Measurements from ENCODE around the gene TRIM7. TPM values are rescaled to one million over a fixed set of nuclear protein-coding genes. Genes with fewer than 3 reads are reported as not detected.
A peak's percentile ranks its signal among the peaks of the same experiment; 100 is the strongest.
"Not testable (repeated sequence)": the region's sequence is repeated elsewhere in the genome, so short reads cannot be mapped to it uniquely, and the experiment has no call there.

The TRIM7 gene
- total and polyA plus RNA-seq, 8 donors, result 0.45 to 20.4 (median 3.4) TPM; not detected in 1

DNA sequence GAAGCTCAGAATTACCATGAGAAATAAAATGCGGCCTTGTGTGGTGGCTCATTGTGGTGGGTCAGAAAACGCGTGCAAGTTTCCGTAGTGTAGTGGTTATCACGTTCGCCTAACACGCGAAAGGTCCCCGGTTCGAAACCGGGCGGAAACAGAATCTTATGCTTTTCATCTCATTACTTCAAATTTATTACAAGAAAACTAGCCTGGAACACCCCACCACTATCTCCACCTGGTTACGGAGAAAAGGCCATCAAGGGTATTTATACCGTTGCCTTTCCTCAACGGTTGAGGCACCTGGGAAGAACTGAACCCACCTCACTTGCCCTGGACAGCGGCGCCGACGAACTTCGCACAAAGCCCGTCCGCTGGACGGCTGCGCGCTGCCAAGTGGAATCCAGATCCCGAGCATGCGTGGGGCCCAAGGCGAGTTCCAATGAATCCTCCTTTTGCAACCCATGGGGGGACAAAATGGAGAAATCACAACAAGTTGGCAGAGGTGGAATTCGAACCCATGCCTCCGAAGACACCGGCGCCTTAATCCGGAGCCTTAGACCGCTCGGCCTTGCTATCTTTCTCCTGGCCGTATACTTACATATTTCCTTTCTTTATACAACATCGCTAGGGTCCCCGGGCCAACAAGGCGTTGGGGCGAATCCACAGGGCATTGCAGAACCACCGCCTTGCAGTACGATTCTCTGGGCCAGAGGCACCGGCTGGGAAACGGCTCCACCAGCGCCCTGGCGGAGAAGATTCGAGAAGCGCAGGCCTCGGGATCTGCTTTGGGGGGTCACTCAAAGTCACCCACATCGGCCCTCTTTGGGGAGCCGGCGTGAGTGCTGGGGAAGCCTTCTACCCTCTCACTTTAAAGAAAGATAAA lies 40.7 kb downstream of the TRIM7 start:
- WGBS, 5 donors, result 16 to 18% (median 18%) methylated on average over 24 to 50 of the region's 52 CpGs
- Histone ChIP-seq H3K27ac (no peak overlapping the region), H3K36me3 (no peaks in the 10 kb centered on the region), H3K9me3 (no peaks in the 10 kb centered on the region), H3K4me1 (peaks cover 0 to 16% (median 4%) of the 10 kb centered on the region in 4 donors), H3K27me3 (peaks cover 0 to 72% (median 44%) of the 10 kb centered on the region in 3 donors), H3K4me3 (no peak overlapping the region)
- DNase-seq, result no peak
- intact Hi-C loops (cut with DNase I; ENCODE audit: low total_unique reads), result no loop called here
- TF ChIP-seq EP300 (IDR thresholded peaks at IDR 0.05), result no peak
- TF ChIP-seq POLR2AphosphoS5 (IDR thresholded peaks at IDR 0.05), result no peak
- no peak for TF ChIP-seq POLR2A (IDR thresholded peaks at IDR 0.05)
- TF ChIP-seq, protein P1, sequence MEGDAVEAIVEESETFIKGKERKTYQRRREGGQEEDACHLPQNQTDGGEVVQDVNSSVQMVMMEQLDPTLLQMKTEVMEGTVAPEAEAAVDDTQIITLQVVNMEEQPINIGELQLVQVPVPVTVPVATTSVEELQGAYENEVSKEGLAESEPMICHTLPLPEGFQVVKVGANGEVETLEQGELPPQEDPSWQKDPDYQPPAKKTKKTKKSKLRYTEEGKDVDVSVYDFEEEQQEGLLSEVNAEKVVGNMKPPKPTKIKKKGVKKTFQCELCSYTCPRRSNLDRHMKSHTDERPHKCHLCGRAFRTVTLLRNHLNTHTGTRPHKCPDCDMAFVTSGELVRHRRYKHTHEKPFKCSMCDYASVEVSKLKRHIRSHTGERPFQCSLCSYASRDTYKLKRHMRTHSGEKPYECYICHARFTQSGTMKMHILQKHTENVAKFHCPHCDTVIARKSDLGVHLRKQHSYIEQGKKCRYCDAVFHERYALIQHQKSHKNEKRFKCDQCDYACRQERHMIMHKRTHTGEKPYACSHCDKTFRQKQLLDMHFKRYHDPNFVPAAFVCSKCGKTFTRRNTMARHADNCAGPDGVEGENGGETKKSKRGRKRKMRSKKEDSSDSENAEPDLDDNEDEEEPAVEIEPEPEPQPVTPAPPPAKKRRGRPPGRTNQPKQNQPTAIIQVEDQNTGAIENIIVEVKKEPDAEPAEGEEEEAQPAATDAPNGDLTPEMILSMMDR (IDR thresholded peaks at IDR 0.05), result no peak

DNA sequence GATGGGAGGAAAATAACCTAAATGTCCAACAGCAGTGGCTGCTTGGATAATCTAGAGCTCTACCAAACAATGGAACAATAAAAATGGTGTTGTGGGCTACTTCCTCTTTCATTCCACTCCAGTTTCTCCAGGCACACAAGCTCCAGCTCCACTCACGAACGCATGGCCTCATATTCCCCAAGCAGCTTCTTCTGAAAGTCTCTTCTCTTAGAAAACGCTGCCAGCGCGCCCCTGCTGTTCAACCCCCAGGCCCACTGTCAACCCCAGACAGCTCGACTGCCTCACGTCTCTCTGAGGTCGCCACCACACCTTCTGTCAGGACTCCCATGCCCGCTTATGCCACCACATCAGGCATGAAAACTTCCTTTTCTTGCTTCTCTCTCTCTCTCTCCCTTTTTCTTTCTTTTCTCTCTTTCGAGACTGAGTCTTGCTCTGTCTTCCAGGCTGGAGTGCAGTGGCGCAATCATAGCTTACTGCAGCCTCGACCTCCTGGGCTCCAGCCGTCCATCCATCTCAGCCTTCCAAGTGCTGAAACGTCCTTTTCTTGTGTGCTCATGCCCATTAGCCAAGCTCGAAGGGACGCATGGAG lies 41.4 kb downstream of the TRIM7 start:
- H3K4me1 ChIP-seq, result peaks cover 0 to 16% (median 4%) of the 10 kb centered on the region in 4 donors
- no peak overlapping the region for H3K27ac ChIP-seq
- no peak overlapping the region for H3K4me3 ChIP-seq
- no peaks in the 10 kb centered on the region for H3K36me3 ChIP-seq
- H3K27me3 ChIP-seq, result peaks cover 0 to 69% (median 37%) of the 10 kb centered on the region in 3 donors
- TF ChIP-seq POLR2A (IDR thresholded peaks at IDR 0.05) (no peak), POLR2AphosphoS5 (IDR thresholded peaks at IDR 0.05) (no peak), EP300 (IDR thresholded peaks at IDR 0.05) (no peak)
- TF ChIP-seq, protein P1 (IDR thresholded peaks at IDR 0.05), result no peak
- WGBS, 5 donors, result 28 to 39% (median 33%) methylated on average over 14 to 16 of the region's 16 CpGs
- H3K9me3 ChIP-seq, result no peaks in the 10 kb centered on the region
- no peak for DNase-seq
- intact Hi-C loops (cut with DNase I; ENCODE audit: low total_unique reads), result no loop called here

DNA sequence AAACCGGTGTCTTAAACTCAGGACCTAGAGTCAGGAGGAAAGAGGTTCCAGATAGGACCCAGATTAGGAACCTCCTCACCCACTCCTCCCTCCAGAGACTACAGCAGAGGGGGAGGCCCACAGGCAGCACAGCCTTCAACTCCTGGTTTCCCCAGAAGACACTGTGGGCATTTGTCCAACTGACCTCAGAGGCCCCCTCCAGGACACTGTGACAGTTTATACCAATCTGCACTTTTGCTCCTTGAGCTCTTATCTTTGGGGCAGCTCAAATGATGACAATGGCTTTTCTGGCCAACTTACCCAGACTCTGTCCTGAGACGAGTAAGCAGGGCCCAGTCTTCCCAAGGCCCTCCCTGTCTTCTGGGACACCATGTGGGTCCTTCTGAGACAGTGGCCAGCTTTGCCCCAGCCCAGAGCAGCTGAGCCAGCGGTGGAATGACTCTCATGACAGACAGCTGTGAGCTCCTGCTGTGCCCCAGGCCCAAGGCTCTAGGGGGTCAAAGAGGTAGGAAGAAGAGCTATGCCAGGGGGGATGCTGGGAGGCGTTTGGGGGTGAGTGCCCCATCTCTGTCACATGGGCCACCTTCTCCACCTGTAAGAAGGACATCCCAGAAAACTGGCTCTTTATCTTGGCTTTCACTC lies 43.3 kb downstream of the TRIM7 start:
- Histone ChIP-seq H3K4me1 (peaks cover 0 to 16% (median 4%) of the 10 kb centered on the region in 4 donors), H3K27me3 (peaks cover 0 to 69% (median 25%) of the 10 kb centered on the region in 3 donors), H3K36me3 (no peaks in the 10 kb centered on the region), H3K9me3 (no peaks in the 10 kb centered on the region), H3K4me3 (no peak overlapping the region), H3K27ac (peak overlapping the region in 1 of 5 donors; percentile 57)
- intact Hi-C loops (cut with DNase I; ENCODE audit: low total_unique reads), result no loop called here
- TF ChIP-seq POLR2AphosphoS5 (IDR thresholded peaks at IDR 0.05), result no peak
- TF ChIP-seq, protein P1 (IDR thresholded peaks at IDR 0.05), result no peak
- no peak for TF ChIP-seq POLR2A (IDR thresholded peaks at IDR 0.05)
- TF ChIP-seq EP300 (IDR thresholded peaks at IDR 0.05), result no peak
- 62 to 85% (median 76%) methylated on average over 4 of the region's 4 CpGs for WGBS, 5 donors
- DNase-seq, result no peak

DNA sequence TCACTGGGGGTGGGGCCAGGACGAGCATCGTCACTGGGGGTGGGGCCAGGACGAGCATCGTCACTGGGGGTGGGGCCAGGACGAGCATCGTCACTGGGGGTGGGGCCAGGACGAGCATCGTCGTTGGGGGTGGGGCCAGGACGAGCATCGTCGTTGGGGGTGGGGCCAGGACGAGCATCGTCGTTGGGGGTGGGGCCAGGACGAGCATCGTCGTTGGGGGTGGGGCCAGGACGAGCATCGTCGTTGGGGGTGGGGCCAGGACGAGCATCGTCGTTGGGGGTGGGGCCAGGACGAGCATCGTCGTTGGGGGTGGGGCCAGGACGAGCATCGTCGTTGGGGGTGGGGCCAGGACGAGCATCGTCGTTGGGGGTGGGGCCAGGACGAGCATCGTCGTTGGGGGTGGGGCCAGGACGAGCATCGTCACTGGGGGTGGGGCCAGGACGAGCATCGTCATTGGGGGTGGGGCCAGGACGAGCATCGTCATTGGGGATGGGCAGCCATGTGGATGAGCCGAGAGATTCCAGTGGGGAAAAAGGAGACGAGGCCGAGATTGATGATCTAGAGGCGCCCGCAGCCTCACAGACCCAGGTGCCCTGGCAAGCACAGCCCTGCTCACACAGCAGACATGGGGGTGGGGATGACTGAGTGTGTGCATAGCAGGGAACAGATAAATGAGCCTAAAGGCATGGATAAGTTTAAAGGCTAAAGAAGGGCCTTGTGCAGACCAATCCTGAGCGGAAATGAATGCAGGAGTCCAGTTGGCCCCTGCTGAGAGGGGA lies 44.1 kb downstream of the TRIM7 start:
- intact Hi-C loops (cut with DNase I; ENCODE audit: low total_unique reads); H3K36me3 ChIP-seq; H3K9me3 ChIP-seq: not testable (repeated sequence)
- H3K27ac ChIP-seq, result peak overlapping the region in 2 of 5 donors; percentile 47 to 81
- WGBS, 5 donors, result 10 to 45% (median 19%) methylated on average over 6 to 28 of the region's 48 CpGs
- peaks cover 0 to 16% (median 4%) of the 10 kb centered on the region in 4 donors for H3K4me1 ChIP-seq
- peaks cover 0 to 62% (median 21%) of the 10 kb centered on the region in 3 donors for H3K27me3 ChIP-seq
- peak overlapping the region in 2 of 4 donors; percentile 9 to 13 for H3K4me3 ChIP-seq
- peak in 1 of 2 donors; percentile 69 for DNase-seq

All from stomach (tissue), 9 donors.